ENCODE results near the gene CNTNAP2.

- TF ChIP-seq CTCF (conservative IDR thresholded peaks at IDR 0.05; ENCODE audit: low read depth, low read length) (no peak), EZH2 (IDR thresholded peaks at IDR 0.05; ENCODE audit: borderline replicate concordance, low read depth, low read length, poor library complexity, severe bottlenecking) (no peak)
These were observed 1742.4 kb downstream of the CNTNAP2 start for GRCh38 chr7:147859033-147859432.
